Measurements from ENCODE around the gene STXBP5L.

GRCh38 chr3:120928991-120929390, 21.0 kb downstream of the STXBP5L start:
- TF ChIP-seq, protein P1, sequence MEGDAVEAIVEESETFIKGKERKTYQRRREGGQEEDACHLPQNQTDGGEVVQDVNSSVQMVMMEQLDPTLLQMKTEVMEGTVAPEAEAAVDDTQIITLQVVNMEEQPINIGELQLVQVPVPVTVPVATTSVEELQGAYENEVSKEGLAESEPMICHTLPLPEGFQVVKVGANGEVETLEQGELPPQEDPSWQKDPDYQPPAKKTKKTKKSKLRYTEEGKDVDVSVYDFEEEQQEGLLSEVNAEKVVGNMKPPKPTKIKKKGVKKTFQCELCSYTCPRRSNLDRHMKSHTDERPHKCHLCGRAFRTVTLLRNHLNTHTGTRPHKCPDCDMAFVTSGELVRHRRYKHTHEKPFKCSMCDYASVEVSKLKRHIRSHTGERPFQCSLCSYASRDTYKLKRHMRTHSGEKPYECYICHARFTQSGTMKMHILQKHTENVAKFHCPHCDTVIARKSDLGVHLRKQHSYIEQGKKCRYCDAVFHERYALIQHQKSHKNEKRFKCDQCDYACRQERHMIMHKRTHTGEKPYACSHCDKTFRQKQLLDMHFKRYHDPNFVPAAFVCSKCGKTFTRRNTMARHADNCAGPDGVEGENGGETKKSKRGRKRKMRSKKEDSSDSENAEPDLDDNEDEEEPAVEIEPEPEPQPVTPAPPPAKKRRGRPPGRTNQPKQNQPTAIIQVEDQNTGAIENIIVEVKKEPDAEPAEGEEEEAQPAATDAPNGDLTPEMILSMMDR (IDR thresholded peaks at IDR 0.05; ENCODE audit: insufficient read depth, low read depth, low read length): no peak
- TF ChIP-seq EZH2 (IDR thresholded peaks at IDR 0.05; ENCODE audit: insufficient read depth, low read length): no peak

Measured in astrocyte (in vitro differentiated cells and primary cell).